Panc1 (cell line): Measurements from ENCODE around the gene FKBP4. TPM values are rescaled to one million over a fixed set of nuclear protein-coding genes. Genes with fewer than 3 reads are reported as not detected.
"Not testable (repeated sequence)": the region's sequence is repeated elsewhere in the genome, so short reads cannot be mapped to it uniquely, and the experiment has no call there.

Experiments used
- ATAC-seq: fragments of 200-7000 bp; cut with Tn5 transposase; 2 replicates; pipeline ENCODE4 v1.9.1; 2020; ENCODE audit warnings: mild to moderate bottlenecking, moderate library complexity
- BruUV-seq: library from RNA; stranded (reverse); fragments of 400-500 nt; replicated peaks from 2 replicates; lab custom pipeline; 2021; lab: Mats Ljungman, UMichigan
- CTCF ChIA-PET: fragments of 300-600 bp; sonication (Branson Sonifier 250); formaldehyde crosslinking; loops from one replicate; lab custom pipeline; 2022; ENCODE audit warnings: antibody characterized with exemption; lab: Charles Lee
- POLR2A ChIA-PET: fragments of 300-600 bp; sonication (Branson Sonifier 250); formaldehyde crosslinking; loops from one replicate; lab custom pipeline; 2022; ENCODE audit warnings: antibody characterized with exemption; lab: Charles Lee
- DNase-seq: peaks from one replicate; pipeline ENCODE4 v3.0.0-alpha.2; 2010; ENCODE audit warnings: low read depth, low spot score
- H3K27ac ChIP-seq: 2 replicates; pipeline ENCODE4 v1.5.1; 2011; ENCODE audit warnings: mild to moderate bottlenecking, low read length, inconsistent platforms
- H3K27me3 ChIP-seq: fragments of 200-500 bp; sonication (Bioruptor generic); 2 replicates; pipeline ENCODE4 v1.6.0; 2014; ENCODE audit warnings: low read length, inconsistent platforms; ENCODE audit not compliant: control insufficient read depth, insufficient read depth
- H3K36me3 ChIP-seq: fragments of 200-500 bp; sonication (Bioruptor generic); 2 replicates; pipeline ENCODE4 v1.5.1; 2014; ENCODE audit warnings: inconsistent platforms, mild to moderate bottlenecking, low read length, moderate library complexity; ENCODE audit not compliant: control insufficient read depth, insufficient read depth
- H3K4me1 ChIP-seq: 2 replicates; pipeline ENCODE4 v1.5.1; 2011; ENCODE audit warnings: inconsistent platforms, mild to moderate bottlenecking, low read length, moderate library complexity; ENCODE audit not compliant: control insufficient read depth, insufficient read depth
- H3K4me3 ChIP-seq, 2 experiments: 2 replicates each; pipeline ENCODE4 v1.5.1; 2011 to 2012; ENCODE audit warnings: low read depth in 2 of 2, low read length in 2 of 2, mild to moderate bottlenecking in 2 of 2, inconsistent platforms in 1 of 2, moderate library complexity in 1 of 2
- H3K9me3 ChIP-seq: fragments of 200-500 bp; sonication (Bioruptor generic); 2 replicates; pipeline ENCODE4 v1.5.1; 2014; ENCODE audit warnings: low read depth, mild to moderate bottlenecking, inconsistent platforms, low read length, moderate library complexity; ENCODE audit not compliant: control insufficient read depth, insufficient read depth
- CTCF ChIP-seq: fragments of 450-650 bp; IDR thresholded peaks from 2 replicates; pipeline ENCODE4 v1.5.1; 2017; ENCODE audit warnings: mild to moderate bottlenecking
- POLR2AphosphoS5 ChIP-seq: IDR thresholded peaks from 2 replicates; pipeline ENCODE4 v1.6.1; 2012; ENCODE audit warnings: mild to moderate bottlenecking, low read depth, low read length, moderate library complexity
- REST ChIP-seq, 2 experiments: IDR thresholded peaks; 2 replicates each; pipeline ENCODE4 v1.6.1; 2011 to 2012; ENCODE audit warnings: low read depth in 2 of 2, control low read depth in 1 of 2, low read length in 1 of 2, mild to moderate bottlenecking in 1 of 2, moderate library complexity in 1 of 2; ENCODE audit not compliant: insufficient read depth in 1 of 2
- SIN3A ChIP-seq: IDR thresholded peaks from 2 replicates; pipeline ENCODE4 v1.6.1; 2012; ENCODE audit warnings: low read depth, mild to moderate bottlenecking, low read length, moderate library complexity, borderline replicate concordance; ENCODE audit not compliant: insufficient read depth
- TCF7L2 ChIP-seq: IDR thresholded peaks from 2 replicates; pipeline ENCODE4 v1.6.1; 2011; ENCODE audit warnings: mild to moderate bottlenecking, low read depth, low read length, inconsistent platforms
- in situ Hi-C: cut with HindIII; loops from 2 replicates; pipeline ENCODE4 v1.10.0; 2016; ENCODE audit warnings: low sequenced_read_pairs, low pct_unique_long_range_greater_than_20kb
- intact Hi-C: fragments of 100-400 bp; cut with micrococcal nuclease; formaldehyde crosslinking; loops from one replicate; pipeline ENCODE4 v1.10.0; 2022; ENCODE audit not compliant: unreplicated experiment
- total RNA-seq: library from RNA; stranded (reverse); gene quantifications from one replicate; pipeline ENCODE4 v1.2.1, GENCODE V29; 2021; ENCODE audit not compliant: unreplicated experiment

Gene FKBP4
- total RNA-seq, 1 experiment from 2014 or later = 64.9 TPM

- TF ChIP-seq TCF7L2 = no peak
- no peak for TF ChIP-seq CTCF
- TF ChIP-seq REST (IDR thresholded peaks at IDR 0.05; ENCODE audit: insufficient read depth in 1 of 2, low read depth in 2 of 2, low read length in 1 of 2) = no peak
- no peak for TF ChIP-seq SIN3A
- TF ChIP-seq POLR2AphosphoS5 = no peak
- ChIA-PET CTCF (no interaction called here), POLR2A (interaction anchor here (0.7 kb wide), 1 partner anchor 186 kb away, joined by 3 read pairs; no protein-coding TSS in a partner anchor)
- no peak for ATAC-seq
- no TSS peak for BruUV-seq
- Histone ChIP-seq H3K27me3 (no peaks in the 10 kb centered on the region), H3K4me3 (no peak overlapping the region), H3K27ac (no peak overlapping the region), H3K36me3 (no peaks in the 10 kb centered on the region), H3K4me1 (no peaks in the 10 kb centered on the region), H3K9me3 (no peaks in the 10 kb centered on the region)
- no peak for DNase-seq
- intact Hi-C loops = no loop called here
- in situ Hi-C loops = no loop called here
These were observed 26.4 kb upstream of the FKBP4 start for GRCh38 chr12:2768224-2768961.

GRCh38 chr12:2769866-2770533, 24.8 kb upstream of the FKBP4 start:
- ATAC-seq = no peak
- POLR2A ChIA-PET = no interaction called here
- Histone ChIP-seq H3K4me1 (no peaks in the 10 kb centered on the region), H3K4me3 (no peak overlapping the region), H3K9me3 (no peaks in the 10 kb centered on the region), H3K27ac (no peak overlapping the region), H3K27me3 (no peaks in the 10 kb centered on the region), H3K36me3 (no peaks in the 10 kb centered on the region)
- intact Hi-C loops = no loop called here
- no TSS peak for BruUV-seq
- CTCF ChIA-PET = no interaction called here
- TF ChIP-seq REST (IDR thresholded peaks at IDR 0.05; ENCODE audit: insufficient read depth in 1 of 2, low read depth in 2 of 2, low read length in 1 of 2) (no peak), TCF7L2 (no peak), POLR2AphosphoS5 (no peak), SIN3A (no peak), CTCF (no peak)
- DNase-seq = no peak
- in situ Hi-C loops = no loop called here

GRCh38 chr12:2770544-2770943, 24.2 kb upstream of the FKBP4 start:
- H3K36me3 ChIP-seq, ATAC-seq, H3K27me3 ChIP-seq, DNase-seq, in situ Hi-C loops, CTCF ChIA-PET, H3K27ac ChIP-seq, POLR2A ChIA-PET, BruUV-seq, H3K4me3 ChIP-seq, H3K4me1 ChIP-seq, H3K9me3 ChIP-seq, intact Hi-C loops: not testable (repeated sequence)
